ENCODE data around the gene GRM3. TPM values are rescaled to one million over a fixed set of nuclear protein-coding genes. Genes with fewer than 3 reads are reported as not detected.

GRM3 gene
- total and polyA plus RNA-seq, 2 of the 8 experiments (the other 6 are each of a cell fraction or from before 2014, with no cell fraction given), result 3.1 to 4.2 TPM

DNA sequence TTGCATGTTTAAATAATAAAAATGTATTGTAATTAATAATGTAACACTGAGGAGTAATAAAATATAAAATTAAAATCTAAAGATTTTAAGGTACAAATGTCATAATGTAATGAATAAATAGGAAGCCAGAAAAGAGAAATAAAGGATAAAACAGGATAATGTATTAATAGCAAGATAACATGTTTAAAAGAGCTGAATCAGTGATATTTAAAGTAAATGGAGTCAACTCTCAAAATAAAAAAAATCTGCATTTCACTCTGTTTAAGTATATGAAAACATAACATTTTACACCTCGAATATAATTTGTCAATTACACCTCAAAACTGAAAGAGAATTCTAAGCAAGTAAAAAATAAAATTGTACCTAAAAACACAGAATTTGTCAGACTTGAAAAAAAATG is 44.1 kb downstream of the GRM3 start:
- Histone ChIP-seq H3K4ac (replicated peaks; ENCODE audit: insufficient read length, low read depth, low read length) (no peak overlapping the region), H3K27ac (ENCODE audit: low read depth, low read length) (no peak overlapping the region), H2BK120ac (replicated peaks; ENCODE audit: low read depth, low read length) (no peak overlapping the region), H3K4me2 (ENCODE audit: insufficient read depth in 1 of 2, low read depth in 2 of 2, low read length in 2 of 2) (no peak overlapping the region), H2AFZ (ENCODE audit: low read length) (no peak overlapping the region), H3K18ac (ENCODE audit: extremely low read depth, low read length) (no peak overlapping the region), H2BK12ac (ENCODE audit: low read depth, low read length) (no peak overlapping the region), H3K27me3 (replicated peaks in 1 of 4; ENCODE audit: control insufficient read depth in 3 of 4, extremely low read depth in 1 of 4, insufficient read depth in 3 of 4, low read length in 3 of 4) (no peaks in the 10 kb centered on the region), H2BK15ac (ENCODE audit: low read length) (no peak overlapping the region), H3K23me2 (ENCODE audit: low read depth, low read length) (no peaks in the 10 kb centered on the region), H4K20me1 (replicated peaks in 1 of 2; ENCODE audit: control insufficient read depth in 1 of 2, insufficient read depth in 2 of 2, low read length in 2 of 2) (no peaks in the 10 kb centered on the region), H2AK5ac (ENCODE audit: low read depth, low read length) (no peak overlapping the region), H3K79me2 (ENCODE audit: control insufficient read depth in 1 of 2, insufficient read depth in 2 of 2, low read length in 2 of 2) (no peaks in the 10 kb centered on the region), H3K56ac (replicated peaks; ENCODE audit: insufficient read length, low read depth, low read length) (no peak overlapping the region), H3K9me3 (ENCODE audit: insufficient read depth in 2 of 2, low read depth in 1 of 2, low read length in 1 of 2) (no peaks in the 10 kb centered on the region), H3K4me3 (ENCODE audit: extremely low read depth in 1 of 4, insufficient read depth in 2 of 4, low read depth in 3 of 4, low read length in 4 of 4) (no peak overlapping the region), H4K8ac (ENCODE audit: extremely low read depth, insufficient read depth, low read length) (no peak overlapping the region), H3K36me3 (ENCODE audit: control insufficient read depth in 2 of 4, insufficient read depth in 4 of 4, low read length in 3 of 4) (no peaks in the 10 kb centered on the region), H2BK5ac (ENCODE audit: low read depth, low read length) (no peak overlapping the region), H3K79me1 (ENCODE audit: low read depth, low read length) (no peaks in the 10 kb centered on the region), H2BK20ac (ENCODE audit: low read length) (no peak overlapping the region), H3K9ac (replicated peaks in 1 of 4; ENCODE audit: extremely low read depth in 1 of 4, low read depth in 3 of 4, low read length in 3 of 4) (no peak overlapping the region), H3K23ac (ENCODE audit: insufficient read length) (no peak overlapping the region), H3K4me1 (replicated peaks in 1 of 4; ENCODE audit: control insufficient read depth in 3 of 4, insufficient read depth in 4 of 4, low read length in 3 of 4) (no peaks in the 10 kb centered on the region), H4K91ac (replicated peaks; ENCODE audit: insufficient read length, low read length) (no peak overlapping the region), H4K5ac (ENCODE audit: insufficient read length, low read depth, low read length) (no peak overlapping the region), H3K14ac (ENCODE audit: insufficient read length) (no peak overlapping the region)
- ChIA-PET POLR2A (ENCODE audit: partially characterized antibody) (no interaction called here), CTCF (ENCODE audit: partially characterized antibody) (interaction anchor here (1.0 kb wide), 1 partner anchor 24 kb away, joined by 3 read pairs; no protein-coding TSS in a partner anchor)
- 88% methylated on average over 1 of the region's 1 CpG; no CpG with 5 or more reads in 1 of the 2 experiments for WGBS, 2 experiments (ENCODE audit: extremely low coverage in 1 of 2, insufficient coverage in 1 of 2, insufficient read length in 1 of 2, insufficient replicate concordance in 2 of 2, low coverage in 1 of 2, low lambda C conversion rate in 2 of 2, missing lambda C conversion rate in 1 of 2)
- DNase-seq (ENCODE audit: low read depth in 1 of 2, low spot score in 2 of 2) (no peak), FAIRE-seq (no peak)
- no peak for TF ChIP-seq JUN (IDR thresholded peaks at IDR 0.05; ENCODE audit: low read depth, low read length)
- no peak for TF ChIP-seq SIRT6 (IDR thresholded peaks at IDR 0.05; ENCODE audit: low read length)
- no peak for TF ChIP-seq CHD2 (IDR thresholded peaks at IDR 0.05; ENCODE audit: low read length)
- TF ChIP-seq TEAD4 (IDR thresholded peaks at IDR 0.05; ENCODE audit: low read depth, low read length), result no peak
- TF ChIP-seq CEBPB (IDR thresholded peaks at IDR 0.05; ENCODE audit: low read depth, low read length), result no peak
- TF ChIP-seq, protein P1, sequence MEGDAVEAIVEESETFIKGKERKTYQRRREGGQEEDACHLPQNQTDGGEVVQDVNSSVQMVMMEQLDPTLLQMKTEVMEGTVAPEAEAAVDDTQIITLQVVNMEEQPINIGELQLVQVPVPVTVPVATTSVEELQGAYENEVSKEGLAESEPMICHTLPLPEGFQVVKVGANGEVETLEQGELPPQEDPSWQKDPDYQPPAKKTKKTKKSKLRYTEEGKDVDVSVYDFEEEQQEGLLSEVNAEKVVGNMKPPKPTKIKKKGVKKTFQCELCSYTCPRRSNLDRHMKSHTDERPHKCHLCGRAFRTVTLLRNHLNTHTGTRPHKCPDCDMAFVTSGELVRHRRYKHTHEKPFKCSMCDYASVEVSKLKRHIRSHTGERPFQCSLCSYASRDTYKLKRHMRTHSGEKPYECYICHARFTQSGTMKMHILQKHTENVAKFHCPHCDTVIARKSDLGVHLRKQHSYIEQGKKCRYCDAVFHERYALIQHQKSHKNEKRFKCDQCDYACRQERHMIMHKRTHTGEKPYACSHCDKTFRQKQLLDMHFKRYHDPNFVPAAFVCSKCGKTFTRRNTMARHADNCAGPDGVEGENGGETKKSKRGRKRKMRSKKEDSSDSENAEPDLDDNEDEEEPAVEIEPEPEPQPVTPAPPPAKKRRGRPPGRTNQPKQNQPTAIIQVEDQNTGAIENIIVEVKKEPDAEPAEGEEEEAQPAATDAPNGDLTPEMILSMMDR (IDR thresholded peaks at IDR 0.05; ENCODE audit: control extremely low read depth in 1 of 3, insufficient read depth in 1 of 3, low read depth in 1 of 3, low read length in 3 of 3), result no peak

Measured in H1 (cell line).